ENCODE measurements around the gene TFEB.
A peak's percentile ranks its signal among the peaks of the same experiment; 100 is the strongest.

TFEB gene

GRCh38 chr6:41702771-41703494 lies 32.5 kb downstream of the TFEB start:
- no peaks in the 10 kb centered on the region for H3K27me3 Mint-ChIP-seq
- H3K9me3 Mint-ChIP-seq = no peaks in the 10 kb centered on the region
- no peak overlapping the region for H3K27ac Mint-ChIP-seq (ENCODE audit: low read depth)
- peaks cover 22% of the 10 kb centered on the region for H3K36me3 Mint-ChIP-seq (ENCODE audit: insufficient read depth)
- H3K4me3 Mint-ChIP-seq = no peak overlapping the region
- DNase-seq (ENCODE audit: low spot score in 2 of 2) = no peak
- peaks cover 52% of the 10 kb centered on the region for H3K4me1 Mint-ChIP-seq
- no peak for ATAC-seq (replicated peaks; ENCODE audit: extremely low read depth, poor library complexity, severe bottlenecking)

- Mint-ChIP-seq H3K4me3 (no peak overlapping the region), H3K4me1 (peaks cover 49% of the 10 kb centered on the region), H3K9me3 (no peaks in the 10 kb centered on the region), H3K27ac (ENCODE audit: low read depth) (no peak overlapping the region), H3K36me3 (ENCODE audit: insufficient read depth) (peaks cover 18% of the 10 kb centered on the region), H3K27me3 (no peaks in the 10 kb centered on the region)
- no peak for DNase-seq (ENCODE audit: low spot score in 2 of 2)
- ATAC-seq (replicated peaks; ENCODE audit: extremely low read depth, poor library complexity, severe bottlenecking) = no peak
Measured at GRCh38 chr6:41702089-41702745, 33.2 kb downstream of the TFEB start.

- Mint-ChIP-seq H3K9me3 (no peaks in the 10 kb centered on the region), H3K27ac (ENCODE audit: low read depth) (peak overlapping the region; percentile 61), H3K27me3 (no peaks in the 10 kb centered on the region), H3K36me3 (ENCODE audit: insufficient read depth) (peaks cover 16% of the 10 kb centered on the region), H3K4me3 (no peak overlapping the region), H3K4me1 (peaks cover 34% of the 10 kb centered on the region)
- ATAC-seq (replicated peaks; ENCODE audit: extremely low read depth, poor library complexity, severe bottlenecking) = no peak
- DNase-seq (ENCODE audit: low spot score in 2 of 2) = no peak
Measured at GRCh38 chr6:41700463-41701347, 34.7 kb downstream of the TFEB start.

GRCh38 chr6:41699063-41699462 lies 36.3 kb downstream of the TFEB start:
- DNase-seq (ENCODE audit: low spot score in 2 of 2) (no peak), ATAC-seq (replicated peaks; ENCODE audit: extremely low read depth, poor library complexity, severe bottlenecking) (no peak)
- Mint-ChIP-seq H3K9me3 (no peaks in the 10 kb centered on the region), H3K4me3 (no peak overlapping the region), H3K4me1 (peaks cover 34% of the 10 kb centered on the region), H3K27me3 (no peaks in the 10 kb centered on the region), H3K36me3 (ENCODE audit: insufficient read depth) (peaks cover 10% of the 10 kb centered on the region), H3K27ac (ENCODE audit: low read depth) (no peak overlapping the region)

GRCh38 chr6:41697861-41698781 lies 37.3 kb downstream of the TFEB start:
- no peak overlapping the region for H3K27ac Mint-ChIP-seq (ENCODE audit: low read depth)
- DNase-seq (ENCODE audit: low spot score in 2 of 2) = no peak
- H3K4me1 Mint-ChIP-seq = peaks cover 34% of the 10 kb centered on the region
- no peak overlapping the region for H3K4me3 Mint-ChIP-seq
- no peak for ATAC-seq (replicated peaks; ENCODE audit: extremely low read depth, poor library complexity, severe bottlenecking)
- no peaks in the 10 kb centered on the region for H3K27me3 Mint-ChIP-seq
- H3K9me3 Mint-ChIP-seq = no peaks in the 10 kb centered on the region
- peaks cover 8% of the 10 kb centered on the region for H3K36me3 Mint-ChIP-seq (ENCODE audit: insufficient read depth)

GRCh38 chr6:41696788-41697187 lies 38.6 kb downstream of the TFEB start:
- Mint-ChIP-seq H3K4me3 (no peak overlapping the region), H3K27ac (ENCODE audit: low read depth) (peak overlapping the region; percentile 46), H3K27me3 (no peaks in the 10 kb centered on the region), H3K4me1 (peaks cover 34% of the 10 kb centered on the region), H3K36me3 (ENCODE audit: insufficient read depth) (peaks cover 8% of the 10 kb centered on the region), H3K9me3 (no peaks in the 10 kb centered on the region)
- no peak for ATAC-seq (replicated peaks; ENCODE audit: extremely low read depth, poor library complexity, severe bottlenecking)
- DNase-seq (ENCODE audit: low spot score in 2 of 2) = no peak

GRCh38 chr6:41695825-41696224 lies 39.6 kb downstream of the TFEB start:
- Mint-ChIP-seq H3K4me3 (no peak overlapping the region), H3K36me3 (ENCODE audit: insufficient read depth) (peaks cover 6% of the 10 kb centered on the region), H3K27ac (ENCODE audit: low read depth) (peak overlapping the region; percentile 46), H3K9me3 (no peaks in the 10 kb centered on the region), H3K4me1 (peaks cover 27% of the 10 kb centered on the region), H3K27me3 (no peaks in the 10 kb centered on the region)
- DNase-seq (ENCODE audit: low spot score in 2 of 2) (no peak), ATAC-seq (replicated peaks; ENCODE audit: extremely low read depth, poor library complexity, severe bottlenecking) (no peak)

- Mint-ChIP-seq H3K36me3 (ENCODE audit: insufficient read depth) (peaks cover 6% of the 10 kb centered on the region), H3K4me3 (no peak overlapping the region), H3K27ac (ENCODE audit: low read depth) (peak overlapping the region; percentile 55), H3K27me3 (no peaks in the 10 kb centered on the region), H3K4me1 (peaks cover 22% of the 10 kb centered on the region), H3K9me3 (no peaks in the 10 kb centered on the region)
- DNase-seq (ENCODE audit: low spot score in 2 of 2) = no peak
- ATAC-seq (replicated peaks; ENCODE audit: extremely low read depth, poor library complexity, severe bottlenecking) = no peak
Measured at GRCh38 chr6:41694815-41695526, 40.4 kb downstream of the TFEB start.

GRCh38 chr6:41693281-41694240 lies 41.8 kb downstream of the TFEB start:
- ATAC-seq (replicated peaks; ENCODE audit: extremely low read depth, poor library complexity, severe bottlenecking) (no peak), DNase-seq (ENCODE audit: low spot score in 2 of 2) (no peak)
- no peaks in the 10 kb centered on the region for H3K27me3 Mint-ChIP-seq
- H3K36me3 Mint-ChIP-seq (ENCODE audit: insufficient read depth) = peaks cover 2% of the 10 kb centered on the region
- no peak overlapping the region for H3K4me3 Mint-ChIP-seq
- peak overlapping the region; percentile 19 for H3K27ac Mint-ChIP-seq (ENCODE audit: low read depth)
- no peaks in the 10 kb centered on the region for H3K9me3 Mint-ChIP-seq
- peaks cover 14% of the 10 kb centered on the region for H3K4me1 Mint-ChIP-seq

GRCh38 chr6:41692730-41693129 lies 42.7 kb downstream of the TFEB start:
- Mint-ChIP-seq H3K27ac (ENCODE audit: low read depth) (peak overlapping the region; percentile 19), H3K36me3 (ENCODE audit: insufficient read depth) (peaks cover 2% of the 10 kb centered on the region), H3K27me3 (no peaks in the 10 kb centered on the region), H3K4me1 (peaks cover 10% of the 10 kb centered on the region), H3K9me3 (no peaks in the 10 kb centered on the region), H3K4me3 (no peak overlapping the region)
- ATAC-seq (replicated peaks; ENCODE audit: extremely low read depth, poor library complexity, severe bottlenecking) (no peak), DNase-seq (ENCODE audit: low spot score in 2 of 2) (no peak)

Data from central memory CD8-positive, alpha-beta T cell (primary cell).